ENCODE results near the gene TSSK6. TPM values are rescaled to one million over a fixed set of nuclear protein-coding genes. Genes with fewer than 3 reads are reported as not detected.

TSSK6 gene
- total RNA-seq, 1 donor from 2014 or later: 2.3 TPM

DNA sequence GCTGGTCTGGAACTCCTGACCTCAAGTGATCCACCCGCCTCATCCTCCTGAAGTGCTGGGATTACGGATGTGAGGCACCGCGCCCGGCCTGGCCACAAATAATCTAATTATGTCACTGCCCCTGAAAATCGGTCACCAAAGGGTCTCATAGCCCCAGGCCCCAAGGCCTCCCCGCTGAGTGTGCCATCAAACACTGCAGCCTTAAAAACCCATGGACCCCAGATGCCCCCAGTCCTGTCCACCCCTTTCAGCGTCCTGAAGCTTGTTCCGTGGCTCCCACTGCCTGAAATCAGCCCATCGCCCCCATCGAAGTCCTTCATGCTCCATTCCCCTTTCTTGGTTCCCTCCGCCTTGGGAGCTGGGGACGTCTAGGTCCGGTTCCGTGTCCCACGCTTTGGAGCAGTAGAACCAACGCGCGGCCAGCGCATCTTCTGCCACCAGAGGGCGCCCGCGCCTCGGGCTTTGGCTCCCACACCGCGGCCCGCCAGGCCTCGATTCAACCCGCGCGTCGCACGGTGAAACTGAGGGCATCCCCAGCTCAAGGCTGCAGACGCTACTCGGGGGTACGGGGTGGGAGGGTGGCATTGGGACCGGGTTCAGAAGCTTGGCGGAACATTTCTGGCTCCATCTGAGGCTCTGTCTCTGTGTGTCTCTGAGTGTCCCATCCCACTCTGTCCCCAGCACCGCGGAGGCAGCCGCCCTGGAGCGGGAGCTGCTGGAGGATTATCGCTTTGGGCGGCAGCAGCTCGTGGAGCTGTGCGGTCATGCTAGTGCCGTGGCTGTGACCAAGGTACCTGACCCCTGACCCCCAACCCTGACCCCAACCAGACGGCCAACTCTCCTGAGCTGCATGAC lies 16.8 kb upstream of the TSSK6 start:
- Mint-ChIP-seq H3K9me3 (no peaks in the 10 kb centered on the region), H3K27ac (peak overlapping the region; percentile 13), H3K36me3 (no peaks in the 10 kb centered on the region), H3K4me1 (ENCODE audit: unreplicated experiment) (peaks cover 17% of the 10 kb centered on the region), H3K27me3 (peaks cover 5% of the 10 kb centered on the region), H3K4me3 (no peak overlapping the region)
- TF ChIP-seq, protein P1, sequence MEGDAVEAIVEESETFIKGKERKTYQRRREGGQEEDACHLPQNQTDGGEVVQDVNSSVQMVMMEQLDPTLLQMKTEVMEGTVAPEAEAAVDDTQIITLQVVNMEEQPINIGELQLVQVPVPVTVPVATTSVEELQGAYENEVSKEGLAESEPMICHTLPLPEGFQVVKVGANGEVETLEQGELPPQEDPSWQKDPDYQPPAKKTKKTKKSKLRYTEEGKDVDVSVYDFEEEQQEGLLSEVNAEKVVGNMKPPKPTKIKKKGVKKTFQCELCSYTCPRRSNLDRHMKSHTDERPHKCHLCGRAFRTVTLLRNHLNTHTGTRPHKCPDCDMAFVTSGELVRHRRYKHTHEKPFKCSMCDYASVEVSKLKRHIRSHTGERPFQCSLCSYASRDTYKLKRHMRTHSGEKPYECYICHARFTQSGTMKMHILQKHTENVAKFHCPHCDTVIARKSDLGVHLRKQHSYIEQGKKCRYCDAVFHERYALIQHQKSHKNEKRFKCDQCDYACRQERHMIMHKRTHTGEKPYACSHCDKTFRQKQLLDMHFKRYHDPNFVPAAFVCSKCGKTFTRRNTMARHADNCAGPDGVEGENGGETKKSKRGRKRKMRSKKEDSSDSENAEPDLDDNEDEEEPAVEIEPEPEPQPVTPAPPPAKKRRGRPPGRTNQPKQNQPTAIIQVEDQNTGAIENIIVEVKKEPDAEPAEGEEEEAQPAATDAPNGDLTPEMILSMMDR (conservative IDR thresholded peaks at IDR 0.05): peak; percentile 99
- DNase-seq (ENCODE audit: extremely low spot score, unreplicated experiment): peak; percentile 90

DNA sequence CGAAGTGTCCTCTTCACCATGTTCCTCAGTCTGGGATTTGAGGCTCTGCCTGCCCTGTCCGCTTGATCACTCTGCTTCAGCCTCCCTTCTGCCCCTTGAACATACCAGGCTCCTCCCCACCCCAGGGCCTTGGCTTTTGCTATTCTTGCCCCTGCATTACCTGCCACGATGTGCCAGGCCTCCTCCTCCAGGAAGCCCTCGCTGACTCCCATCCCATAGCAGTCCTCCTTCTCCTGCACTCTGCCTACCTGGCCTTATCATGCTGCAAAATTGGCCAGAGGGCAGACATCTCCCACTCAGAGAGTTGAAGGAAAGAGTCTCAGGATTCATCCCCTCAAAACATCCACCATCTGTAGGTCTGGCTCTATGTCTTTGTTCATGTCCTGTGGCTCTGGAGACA lies 15.5 kb upstream of the TSSK6 start:
- H3K36me3 Mint-ChIP-seq: no peaks in the 10 kb centered on the region
- no peak for DNase-seq (ENCODE audit: extremely low spot score, unreplicated experiment)
- H3K27me3 Mint-ChIP-seq: no peaks in the 10 kb centered on the region
- H3K27ac Mint-ChIP-seq: no peak overlapping the region
- H3K4me3 Mint-ChIP-seq: no peak overlapping the region
- peaks cover 17% of the 10 kb centered on the region for H3K4me1 Mint-ChIP-seq (ENCODE audit: unreplicated experiment)
- TF ChIP-seq, protein P1 (conservative IDR thresholded peaks at IDR 0.05): no peak
- no peaks in the 10 kb centered on the region for H3K9me3 Mint-ChIP-seq

DNA sequence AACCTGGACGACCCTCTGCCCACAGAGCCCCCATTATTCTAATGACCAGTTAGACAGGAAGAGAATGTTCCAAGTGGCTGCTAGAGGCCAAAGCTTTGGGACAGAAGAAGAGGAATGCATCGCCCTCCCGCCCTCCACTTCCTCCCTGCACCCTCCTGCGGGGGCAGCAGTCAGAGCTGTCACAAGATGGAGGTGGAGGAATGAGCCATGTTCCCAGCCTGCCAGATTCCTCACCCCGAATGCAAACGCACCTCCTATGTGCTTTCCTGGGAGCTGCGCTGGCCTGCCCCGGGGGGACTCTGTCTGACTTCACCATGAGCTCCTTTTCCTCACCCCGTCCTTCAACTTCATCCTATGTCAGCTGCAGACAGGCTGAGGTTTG lies 15.1 kb upstream of the TSSK6 start:
- DNase-seq (ENCODE audit: extremely low spot score, unreplicated experiment): no peak
- Mint-ChIP-seq H3K27ac (no peak overlapping the region), H3K9me3 (no peaks in the 10 kb centered on the region), H3K4me3 (no peak overlapping the region), H3K36me3 (no peaks in the 10 kb centered on the region), H3K4me1 (ENCODE audit: unreplicated experiment) (peaks cover 17% of the 10 kb centered on the region), H3K27me3 (no peaks in the 10 kb centered on the region)
- TF ChIP-seq, protein P1 (conservative IDR thresholded peaks at IDR 0.05): no peak

DNA sequence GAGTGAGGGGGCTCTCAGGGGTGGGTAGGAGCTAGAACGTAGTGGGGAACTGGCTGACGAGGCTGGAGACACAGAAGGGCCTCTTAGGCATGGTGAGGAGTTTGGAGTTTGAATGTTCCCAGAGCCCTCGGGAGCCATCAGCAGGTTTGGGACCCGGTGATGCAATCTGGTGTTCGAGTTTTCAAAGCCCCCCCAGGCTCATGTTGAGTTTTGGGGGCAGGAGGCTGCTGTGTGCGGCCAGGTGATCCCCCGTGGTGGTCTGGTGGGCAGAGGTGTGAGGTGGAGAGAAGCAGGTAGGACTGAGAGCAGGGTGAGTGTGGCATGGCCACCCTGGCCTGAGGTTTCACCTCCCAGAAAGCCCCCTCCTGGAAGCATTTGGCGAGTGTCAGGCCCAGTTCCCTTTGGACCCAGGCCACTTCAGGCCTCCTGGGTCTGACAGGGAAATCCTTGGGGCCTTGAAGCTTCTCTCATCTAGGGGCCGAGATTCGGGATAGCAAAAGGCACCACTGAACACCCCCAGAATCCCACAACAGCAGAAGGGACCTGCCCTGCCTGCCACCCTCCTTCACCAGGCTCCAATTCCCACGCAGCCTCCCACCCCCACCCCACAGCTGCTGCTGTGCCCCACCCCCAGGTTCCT lies 14.6 kb upstream of the TSSK6 start:
- TF ChIP-seq, protein P1 (conservative IDR thresholded peaks at IDR 0.05): no peak
- H3K27ac Mint-ChIP-seq: no peak overlapping the region
- H3K4me3 Mint-ChIP-seq: no peak overlapping the region
- H3K36me3 Mint-ChIP-seq: no peaks in the 10 kb centered on the region
- H3K4me1 Mint-ChIP-seq (ENCODE audit: unreplicated experiment): peaks cover 17% of the 10 kb centered on the region
- DNase-seq (ENCODE audit: extremely low spot score, unreplicated experiment): no peak
- no peaks in the 10 kb centered on the region for H3K9me3 Mint-ChIP-seq
- no peaks in the 10 kb centered on the region for H3K27me3 Mint-ChIP-seq

DNA sequence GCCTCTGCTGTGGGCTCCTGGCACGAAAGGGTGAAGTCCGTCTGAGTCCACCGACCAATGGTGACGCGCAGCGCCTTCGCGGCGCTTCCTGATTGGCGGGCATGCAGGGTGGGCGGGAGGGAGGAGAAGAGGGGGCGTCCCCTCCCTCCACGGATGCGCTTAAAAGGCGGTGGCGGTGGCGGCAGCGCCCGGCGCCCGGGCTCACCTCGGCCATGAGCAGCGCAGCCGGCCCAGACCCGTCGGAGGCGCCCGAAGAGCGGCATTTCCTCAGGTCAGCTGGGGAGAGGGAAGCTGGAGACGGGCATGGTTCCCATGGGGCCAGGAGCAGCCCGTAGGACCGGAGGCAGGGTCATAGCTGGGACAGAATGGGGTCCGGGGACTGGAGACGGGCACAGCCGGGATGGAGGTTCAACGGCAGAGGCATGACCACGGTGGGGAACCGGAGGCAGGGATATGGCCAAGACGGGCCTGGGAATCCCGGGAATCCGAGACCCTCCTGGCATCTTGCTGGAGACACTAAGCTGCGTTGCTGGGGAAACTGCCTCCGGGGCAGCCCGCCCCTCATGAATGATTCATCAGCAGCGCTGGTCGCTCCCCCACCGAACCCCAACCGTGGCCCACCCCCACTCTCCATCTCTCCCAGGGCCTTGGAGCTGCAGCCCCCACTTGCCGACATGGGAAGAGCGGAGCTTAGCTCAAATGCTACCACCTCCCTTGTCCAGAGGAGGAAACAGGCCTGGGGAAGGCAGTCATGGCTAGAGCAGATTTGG lies 13.6 kb upstream of the TSSK6 start, which contains the start of gene YJEFN3:
Gene YJEFN3, plus strand, starts transcription at position 191 of the 770 bp plus-strand sequence. Its CDS starts 22 bp downstream, at position 213.
- H3K4me3 Mint-ChIP-seq: no peak within 1 kb of the TSS
- TF ChIP-seq, protein P1 (conservative IDR thresholded peaks at IDR 0.05): no peak
- no peaks in the 10 kb centered on the region for H3K27me3 Mint-ChIP-seq
- peaks cover 14% of the 10 kb centered on the region for H3K4me1 Mint-ChIP-seq (ENCODE audit: unreplicated experiment)
- no peak for DNase-seq (ENCODE audit: extremely low spot score, unreplicated experiment)
- no peaks in the 10 kb centered on the region for H3K9me3 Mint-ChIP-seq
- no peak within 1 kb of the TSS for H3K27ac Mint-ChIP-seq
- no peaks in the 10 kb centered on the region for H3K36me3 Mint-ChIP-seq

Data from type B pancreatic cell (in vitro differentiated cells).